GM12878 (cell line): ENCODE data around the gene ANKMY1. TPM values are rescaled to one million over a fixed set of nuclear protein-coding genes. Genes with fewer than 3 reads are reported as not detected.

Source experiments
- ATAC-seq: fragments of 200-7000 bp; cut with Tn5 transposase; 3 replicates; pipeline ENCODE4 v1.9.1; 2020; ENCODE audit warnings: mild to moderate bottlenecking, moderate library complexity
- BruUV-seq: library from RNA; stranded (reverse); fragments of 400-500 nt; replicated peaks from 2 replicates; lab custom pipeline; 2021; lab: Mats Ljungman, UMichigan
- CTCF ChIA-PET: fragments of 300-600 bp; sonication (Branson Sonifier 250); formaldehyde crosslinking; extraction: SDS; loops from one replicate; lab custom pipeline; 2021; ENCODE audit warnings: inconsistent platforms; lab: Yijun Ruan, JAX
- POLR2A ChIA-PET: fragments of 350-600 bp; formaldehyde crosslinking; extraction: SDS; loops from one replicate; lab custom pipeline; 2021; ENCODE audit warnings: inconsistent platforms; lab: Charles Lee
- RAD21 ChIA-PET: fragments of 300-600 bp; sonication (Branson Sonifier 250); formaldehyde crosslinking; loops from one replicate; lab custom pipeline; 2023; ENCODE audit warnings: antibody characterized with exemption; ENCODE audit not compliant: unreplicated experiment; lab: Charles Lee
- SMC1A ChIA-PET: fragments of 300-600 bp; sonication (Branson Sonifier 250); formaldehyde crosslinking; loops from one replicate; lab custom pipeline; 2023; ENCODE audit not compliant: unreplicated experiment, uncharacterized antibody; lab: Charles Lee
- DNase-seq: peaks from one replicate; pipeline ENCODE4 v3.0.0-alpha.2; 2011; ENCODE audit warnings: low read depth, low spot score
- FAIRE-seq: peaks from 3 replicates; lab custom pipeline; 2011; peaks lifted over from hg19 to GRCh38; lab: Jason Lieb, UNC
- H2AFZ ChIP-seq: 2 replicates; pipeline ENCODE4 v1.6.0; 2011; ENCODE audit warnings: low read depth, low read length, control low read depth; ENCODE audit not compliant: control insufficient read depth
- H3K27ac ChIP-seq: 2 replicates; pipeline ENCODE4 v1.5.1; 2011; ENCODE audit warnings: control low read depth; ENCODE audit not compliant: control insufficient read depth, insufficient read depth
- H3K27me3 ChIP-seq, 2 experiments: replicated peaks in 1 of 2; 2 replicates each; pipeline versions ENCODE4 v1.6.0 to v1.6.1; 2011; ENCODE audit warnings: low read length in 1 of 2; ENCODE audit not compliant: control insufficient read depth in 2 of 2, insufficient read depth in 2 of 2
- H3K36me3 ChIP-seq, 2 experiments: 2 replicates each; pipeline ENCODE4 v1.5.1; 2011; ENCODE audit warnings: low read length in 1 of 2; ENCODE audit not compliant: control insufficient read depth in 2 of 2, insufficient read depth in 2 of 2
- H3K4me1 ChIP-seq: 2 replicates; pipeline ENCODE4 v1.6.1; 2011; ENCODE audit warnings: mild to moderate bottlenecking, low read length, moderate library complexity, mixed read lengths; ENCODE audit not compliant: control insufficient read depth, insufficient read depth
- H3K4me2 ChIP-seq: 2 replicates; pipeline ENCODE4 v1.6.0; 2011; ENCODE audit warnings: control low read depth; ENCODE audit not compliant: control insufficient read depth, insufficient read depth
- H3K4me3 ChIP-seq: fragments of 200-600 bp; sonication (generic); 2 replicates; pipeline ENCODE4 v1.5.1; 2016
- H3K79me2 ChIP-seq: 2 replicates; pipeline ENCODE4 v1.6.0; 2011; ENCODE audit warnings: low read length; ENCODE audit not compliant: control insufficient read depth, insufficient read depth
- H3K9ac ChIP-seq: 2 replicates; pipeline ENCODE4 v1.8.0; 2011; ENCODE audit warnings: low read length, control low read depth, mixed read lengths; ENCODE audit not compliant: control insufficient read depth, insufficient read depth
- H3K9me3 ChIP-seq: replicated peaks from 3 replicates; pipeline ENCODE4 v1.5.1; 2011; ENCODE audit warnings: mild to moderate bottlenecking, low read length; ENCODE audit not compliant: control insufficient read depth, insufficient read depth
- H4K20me1 ChIP-seq: 2 replicates; pipeline ENCODE4 v1.6.0; 2011; ENCODE audit not compliant: control insufficient read depth, insufficient read depth
- BCL11A ChIP-seq: IDR thresholded peaks from 2 replicates; pipeline ENCODE4 v1.6.1; 2011; ENCODE audit warnings: low read depth, low read length
- BCL3 ChIP-seq: IDR thresholded peaks from 2 replicates; pipeline ENCODE4 v1.6.1; 2011; ENCODE audit warnings: borderline replicate concordance, low read depth, mild to moderate bottlenecking, moderate library complexity, low read length; ENCODE audit not compliant: insufficient read depth, poor library complexity, severe bottlenecking
- CEBPB ChIP-seq, 2 experiments: fragments of 150-350 bp in 1 of 2; IDR thresholded peaks; 2 replicates each; pipeline ENCODE4 v1.6.1; 2012 to 2014; ENCODE audit warnings: low read depth in 2 of 2, low read length in 2 of 2, borderline replicate concordance in 1 of 2, inconsistent platforms in 1 of 2
- CTCF ChIP-seq, 3 experiments: IDR thresholded peaks in 2 of 3; conservative IDR thresholded peaks in 1 of 3; 2 replicates each; pipeline ENCODE4 v1.5.1; 2011; ENCODE audit warnings: low read depth in 3 of 3, low read length in 3 of 3, mild to moderate bottlenecking in 3 of 3, control low read depth in 2 of 3, moderate library complexity in 2 of 3, inconsistent platforms in 1 of 3, mixed read lengths in 1 of 3; ENCODE audit not compliant: control insufficient read depth in 2 of 3, insufficient read depth in 1 of 3; ENCODE audit errors: extremely low read depth in 1 of 3
- EED ChIP-seq: sonication (generic); IDR thresholded peaks from 2 replicates; pipeline ENCODE4 v1.6.1; 2016; ENCODE audit warnings: antibody characterized with exemption, low read depth
- MEF2A ChIP-seq: IDR thresholded peaks from 2 replicates; pipeline ENCODE4 v1.6.1; 2011; ENCODE audit warnings: low read depth, mild to moderate bottlenecking, low read length, moderate library complexity; ENCODE audit not compliant: insufficient read depth
- POU2F2 ChIP-seq: IDR thresholded peaks from 3 replicates; pipeline ENCODE4 v1.6.1; 2011; ENCODE audit warnings: low read depth, mild to moderate bottlenecking, low read length, borderline replicate concordance
- SIX5 ChIP-seq: IDR thresholded peaks from 2 replicates; pipeline ENCODE4 v1.6.1; 2011; ENCODE audit warnings: mild to moderate bottlenecking, low read depth, low read length, moderate library complexity; ENCODE audit not compliant: severe bottlenecking
- SMC3 ChIP-seq: IDR thresholded peaks from 2 replicates; pipeline ENCODE4 v1.6.1; 2011; ENCODE audit warnings: low read length, improper control_type of control experiment, borderline replicate concordance
- WGBS: methylation state at CpG from one replicate; pipeline ENCODE4 v1.1.6; 2016; ENCODE audit warnings: low lambda C conversion rate; ENCODE audit not compliant: insufficient replicate concordance, insufficient coverage; ENCODE audit errors: missing lambda C conversion rate; 5-methylcytosine and 5-hydroxymethylcytosine counted together
- in situ Hi-C: fragments of 300-500 bp; cut with MboI; formaldehyde crosslinking; loops from 9 replicates; pipeline ENCODE4 v1.14.3; 2018; ENCODE audit warnings: mixed read lengths
- intact Hi-C: fragments of 100-400 bp; cut with micrococcal nuclease; formaldehyde crosslinking; loops from one replicate; pipeline ENCODE4 v1.14.2; 2022; ENCODE audit not compliant: unreplicated experiment
- polyA plus RNA-seq, 11 experiments: library from polyadenylated mRNA; depleted of rRNA in 4 of 11; unstranded in 6 of 11; stranded (reverse) in 5 of 11; fragments of >200 nt; fragmentation: Nextera tagmentation in 4 of 11; fragmentation: Illumina TruSeq in 1 of 11; extraction: Ambion mirVana in 4 of 11; extraction: Trizol in 1 of 11; gene quantifications; 1 replicate in 1 of 11; 2 replicates in 10 of 11; pipeline versions ENCODE4 v1.2.1 to v1.2.3, GENCODE V29; 2011 to 2016; ENCODE audit warnings: inconsistent platforms in 2 of 11, missing spikeins in 2 of 11, low read depth in 1 of 11
- total RNA-seq, 4 experiments: library from RNA; depleted of rRNA in 3 of 4; stranded (reverse); fragments of >200 nt in 3 of 4; fragmentation: Illumina TruSeq in 1 of 4; extraction: Trizol in 1 of 4; gene quantifications; 2 replicates each; pipeline versions ENCODE4 v1.2.1 to v1.2.3, GENCODE V29; 2013 to 2021
- TF ChIP-seq, protein P1 (sequence below): IDR thresholded peaks from 2 replicates; pipeline ENCODE4 v1.6.1; 2012; ENCODE audit warnings: improper control_type of control experiment, low read depth, low read length; ENCODE audit not compliant: insufficient replicate concordance

ANKMY1 gene
- total and polyA plus RNA-seq, 10 of the 15 experiments (the other 5 are each of a cell fraction or from before 2014, with no cell fraction given): 1.1 to 15.3 (median 11.1) TPM

GRCh38 chr2:240596491-240596931, 38.7 kb upstream of the ANKMY1 start (continued):
- TF ChIP-seq POU2F2 (no peak), EED (no peak), BCL11A (no peak), CTCF (IDR thresholded peaks at IDR 0.05 in 2 of 3, conservative IDR thresholded peaks at IDR 0.05 in 1 of 3; ENCODE audit: control insufficient read depth in 2 of 3, extremely low read depth in 1 of 3, insufficient read depth in 1 of 3, low read depth in 3 of 3, low read length in 3 of 3) (no peak)

DNA sequence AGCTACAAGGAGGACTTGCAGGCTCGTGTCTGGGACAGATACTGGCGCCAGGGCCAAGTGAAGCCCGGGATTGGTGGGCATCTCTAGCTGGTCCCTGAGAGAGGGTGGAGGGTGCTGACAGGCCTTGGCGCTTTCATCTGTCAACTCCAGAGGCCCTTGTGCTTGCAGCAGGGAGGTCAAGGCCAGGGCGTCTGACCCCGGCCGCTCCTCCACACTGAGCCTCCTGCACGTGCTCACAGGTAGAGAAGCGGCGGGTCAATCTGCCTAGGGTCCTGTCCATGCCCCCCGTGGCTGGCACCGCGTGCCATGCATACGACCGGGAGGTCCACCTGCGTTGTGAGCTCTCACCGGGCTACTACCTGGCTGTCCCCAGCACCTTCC, 38.3 kb upstream of the ANKMY1 start:
- no peaks in the 10 kb centered on the region for H4K20me1 ChIP-seq
- intact Hi-C loops (no loop called here), in situ Hi-C loops (no loop called here)
- RAD21 ChIA-PET: no interaction called here
- H3K4me1 ChIP-seq: no peaks in the 10 kb centered on the region; the same call in 1 of the 2 replicates
- no peaks in the 10 kb centered on the region for H3K79me2 ChIP-seq
- CTCF ChIA-PET: no interaction called here
- POLR2A ChIA-PET: no interaction called here
- WGBS: 93% methylated on average over 14 of the region's 17 CpGs
- H3K27ac ChIP-seq: no peak overlapping the region
- no peak overlapping the region for H3K4me3 ChIP-seq
- FAIRE-seq: no peak
- SMC1A ChIA-PET: no interaction called here
- no peak overlapping the region for H3K9ac ChIP-seq
- H3K4me2 ChIP-seq: no peak overlapping the region
- ATAC-seq: no peak
- H3K27me3 ChIP-seq: no peaks in the 10 kb centered on the region
- H2AFZ ChIP-seq: no peak overlapping the region
- no peaks in the 10 kb centered on the region for H3K9me3 ChIP-seq
- no peak for DNase-seq
- no TSS peak for BruUV-seq
- H3K36me3 ChIP-seq: peaks cover 0 to 25% of the 10 kb centered on the region in 2 experiments; a peak in 3 of 4 replicates
- TF ChIP-seq MEF2A (no peak), CEBPB (IDR thresholded peaks at IDR 0.05; ENCODE audit: borderline replicate concordance in 1 of 2, low read depth in 2 of 2, low read length in 2 of 2) (no peak), SIX5 (no peak), BCL3 (no peak), SMC3 (no peak)
- TF ChIP-seq, protein P1, sequence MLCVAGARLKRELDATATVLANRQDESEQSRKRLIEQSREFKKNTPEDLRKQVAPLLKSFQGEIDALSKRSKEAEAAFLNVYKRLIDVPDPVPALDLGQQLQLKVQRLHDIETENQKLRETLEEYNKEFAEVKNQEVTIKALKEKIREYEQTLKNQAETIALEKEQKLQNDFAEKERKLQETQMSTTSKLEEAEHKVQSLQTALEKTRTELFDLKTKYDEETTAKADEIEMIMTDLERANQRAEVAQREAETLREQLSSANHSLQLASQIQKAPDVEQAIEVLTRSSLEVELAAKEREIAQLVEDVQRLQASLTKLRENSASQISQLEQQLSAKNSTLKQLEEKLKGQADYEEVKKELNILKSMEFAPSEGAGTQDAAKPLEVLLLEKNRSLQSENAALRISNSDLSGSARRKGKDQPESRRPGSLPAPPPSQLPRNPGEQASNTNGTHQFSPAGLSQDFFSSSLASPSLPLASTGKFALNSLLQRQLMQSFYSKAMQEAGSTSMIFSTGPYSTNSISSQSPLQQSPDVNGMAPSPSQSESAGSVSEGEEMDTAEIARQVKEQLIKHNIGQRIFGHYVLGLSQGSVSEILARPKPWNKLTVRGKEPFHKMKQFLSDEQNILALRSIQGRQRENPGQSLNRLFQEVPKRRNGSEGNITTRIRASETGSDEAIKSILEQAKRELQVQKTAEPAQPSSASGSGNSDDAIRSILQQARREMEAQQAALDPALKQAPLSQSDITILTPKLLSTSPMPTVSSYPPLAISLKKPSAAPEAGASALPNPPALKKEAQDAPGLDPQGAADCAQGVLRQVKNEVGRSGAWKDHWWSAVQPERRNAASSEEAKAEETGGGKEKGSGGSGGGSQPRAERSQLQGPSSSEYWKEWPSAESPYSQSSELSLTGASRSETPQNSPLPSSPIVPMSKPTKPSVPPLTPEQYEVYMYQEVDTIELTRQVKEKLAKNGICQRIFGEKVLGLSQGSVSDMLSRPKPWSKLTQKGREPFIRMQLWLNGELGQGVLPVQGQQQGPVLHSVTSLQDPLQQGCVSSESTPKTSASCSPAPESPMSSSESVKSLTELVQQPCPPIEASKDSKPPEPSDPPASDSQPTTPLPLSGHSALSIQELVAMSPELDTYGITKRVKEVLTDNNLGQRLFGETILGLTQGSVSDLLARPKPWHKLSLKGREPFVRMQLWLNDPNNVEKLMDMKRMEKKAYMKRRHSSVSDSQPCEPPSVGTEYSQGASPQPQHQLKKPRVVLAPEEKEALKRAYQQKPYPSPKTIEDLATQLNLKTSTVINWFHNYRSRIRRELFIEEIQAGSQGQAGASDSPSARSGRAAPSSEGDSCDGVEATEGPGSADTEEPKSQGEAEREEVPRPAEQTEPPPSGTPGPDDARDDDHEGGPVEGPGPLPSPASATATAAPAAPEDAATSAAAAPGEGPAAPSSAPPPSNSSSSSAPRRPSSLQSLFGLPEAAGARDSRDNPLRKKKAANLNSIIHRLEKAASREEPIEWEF: no peak
